Naive thymus-derived CD4-positive, alpha-beta T cell (primary cell): Measurements from ENCODE around the gene TP73. TPM values are rescaled to one million over a fixed set of nuclear protein-coding genes. Genes with fewer than 3 reads are reported as not detected.

Source experiments
- ATAC-seq: fragments of 150-1000 bp; cut with Tn5 transposase; 2 replicates; pipeline ENCODE4 v1.10.0; 2021; ENCODE audit warnings: mild to moderate bottlenecking, moderate library complexity
- CTCF ChIA-PET: fragments of 350-600 bp; sonication (Branson Sonifier 250); formaldehyde crosslinking; loops from one replicate; lab custom pipeline; 2021; ENCODE audit warnings: antibody characterized with exemption; lab: Charles Lee
- POLR2A ChIA-PET: fragments of 350-600 bp; sonication (Branson Sonifier 250); formaldehyde crosslinking; loops from one replicate; lab custom pipeline; 2021; ENCODE audit warnings: antibody characterized with exemption, inconsistent platforms; lab: Charles Lee
- DNase-seq, 9 donors: peaks; one replicate each; pipeline versions ENCODE4 v3.0.0 to v3.0.0-alpha.2; 2020 to 2022; ENCODE audit warnings: mixed read lengths in 1 of 9
- H3K27ac ChIP-seq: one replicate; pipeline ENCODE4 v1.7.0; 2013; ENCODE audit warnings: mild to moderate bottlenecking, low read depth, low read length, moderate library complexity
- H3K27me3 ChIP-seq, 2 donors: one replicate each; pipeline ENCODE4 v1.7.0; 2013; ENCODE audit warnings: low read length in 2 of 2, mild to moderate bottlenecking in 2 of 2, moderate library complexity in 2 of 2; ENCODE audit not compliant: control insufficient read depth in 2 of 2, insufficient read depth in 2 of 2
- H3K36me3 ChIP-seq, 3 experiments: 1 replicate in 2 of 3; 2 replicates in 1 of 3; pipeline ENCODE4 v1.7.0; 2013; ENCODE audit warnings: low read length in 3 of 3, mild to moderate bottlenecking in 3 of 3, moderate library complexity in 1 of 3; ENCODE audit not compliant: insufficient read depth in 3 of 3, control insufficient read depth in 2 of 3
- H3K4me1 ChIP-seq, 2 donors: one replicate each; pipeline ENCODE4 v1.7.0; 2013; ENCODE audit warnings: low read length in 2 of 2, mild to moderate bottlenecking in 2 of 2, moderate library complexity in 1 of 2; ENCODE audit not compliant: control insufficient read depth in 2 of 2, insufficient read depth in 2 of 2
- H3K4me3 ChIP-seq: 2 replicates; pipeline ENCODE4 v1.7.0; 2013; ENCODE audit warnings: mild to moderate bottlenecking, low read length
- H3K9me3 ChIP-seq, 3 experiments: 1 replicate in 2 of 3; 2 replicates in 1 of 3; pipeline ENCODE4 v1.7.0; 2013; ENCODE audit warnings: low read length in 3 of 3; ENCODE audit not compliant: control insufficient read depth in 2 of 3
- H3K27ac Mint-ChIP-seq, 9 donors: one replicate each; pipeline ENCODE4 v1.8.0; 2020 to 2022; ENCODE audit warnings: mixed read lengths in 9 of 9, mild to moderate bottlenecking in 8 of 9, moderate library complexity in 5 of 9, inconsistent platforms in 2 of 9
- H3K27me3 Mint-ChIP-seq, 5 donors: one replicate each; pipeline ENCODE4 v1.8.0; 2021 to 2022; ENCODE audit warnings: mixed read lengths in 5 of 5, mild to moderate bottlenecking in 1 of 5
- H3K36me3 Mint-ChIP-seq, 5 donors: one replicate each; pipeline ENCODE4 v1.8.0; 2020 to 2022; ENCODE audit warnings: mixed read lengths in 5 of 5, mild to moderate bottlenecking in 3 of 5, inconsistent platforms in 1 of 5
- H3K4me1 Mint-ChIP-seq, 7 donors: one replicate each; pipeline ENCODE4 v1.8.0; 2020 to 2022; ENCODE audit warnings: mixed read lengths in 7 of 7, mild to moderate bottlenecking in 3 of 7, inconsistent platforms in 1 of 7
- H3K4me3 Mint-ChIP-seq, 10 donors: one replicate each; pipeline ENCODE4 v1.8.0; 2020 to 2022; ENCODE audit warnings: mild to moderate bottlenecking in 10 of 10, mixed read lengths in 10 of 10, moderate library complexity in 6 of 10, inconsistent platforms in 2 of 10
- H3K9me3 Mint-ChIP-seq, 11 donors: one replicate each; pipeline ENCODE4 v1.8.0; 2020 to 2022; ENCODE audit warnings: mixed read lengths in 11 of 11, mild to moderate bottlenecking in 4 of 11, inconsistent platforms in 1 of 11, moderate library complexity in 1 of 11
- intact Hi-C, 2 donors: fragments of 100-400 bp; cut with micrococcal nuclease; formaldehyde crosslinking; loops; one replicate each; pipeline ENCODE4 v1.15.1; 2023
- polyA plus RNA-seq, 2 donors: library from polyadenylated mRNA; unstranded; fragments of 300-500 nt; fragmentation: Illumina TruSeq; gene quantifications; one replicate each; pipeline ENCODE4 v1.2.3, GENCODE V29; 2021
- total RNA-seq, 6 experiments: library from RNA in 5 of 6; stranded (reverse) in 5 of 6; gene quantifications; 1 replicate in 5 of 6; 2 replicates in 1 of 6; pipeline ENCODE4 v1.2.3 and lab custom pipeline; 2021 to 2026

Gene TP73
- total and polyA plus RNA-seq, 7 experiments from 2014 or later, result 0.03 to 2.4 (median 0.15) TPM; not detected in 2

GRCh38 chr1:3692598-3692997 is 40.3 kb downstream of the TP73 start:
- Mint-ChIP-seq H3K4me1 (peaks cover 0 to 11% (median 0%) of the 10 kb centered on the region in 7 donors), H3K9me3 (no peaks in the 10 kb centered on the region), H3K27ac (no peak overlapping the region), H3K36me3 (peaks cover 0 to 1% (median 0%) of the 10 kb centered on the region in 5 donors), H3K4me3 (no peak overlapping the region), H3K27me3 (peaks cover 0 to 13% (median 4%) of the 10 kb centered on the region in 5 donors)
- Histone ChIP-seq H3K4me1 (no peaks in the 10 kb centered on the region), H3K4me3 (no peak overlapping the region), H3K27ac (no peak overlapping the region), H3K36me3 (no peaks in the 10 kb centered on the region), H3K9me3 (no peaks in the 10 kb centered on the region), H3K27me3 (no peaks in the 10 kb centered on the region)
- POLR2A ChIA-PET, result no interaction called here
- intact Hi-C loops, result no loop called here
- CTCF ChIA-PET, result no interaction called here
- DNase-seq (no peak), ATAC-seq (no peak)

GRCh38 chr1:3693321-3693720 is 41.0 kb downstream of the TP73 start:
- Histone ChIP-seq H3K36me3 (no peaks in the 10 kb centered on the region), H3K27me3 (no peaks in the 10 kb centered on the region), H3K9me3 (no peaks in the 10 kb centered on the region), H3K4me1 (no peaks in the 10 kb centered on the region), H3K27ac (no peak overlapping the region), H3K4me3 (no peak overlapping the region)
- intact Hi-C loops, result no loop called here
- CTCF ChIA-PET, result no interaction called here
- DNase-seq, result no peak
- Mint-ChIP-seq H3K36me3 (peaks cover 0 to 1% (median 0%) of the 10 kb centered on the region in 5 donors), H3K4me1 (peaks cover 0 to 11% (median 0%) of the 10 kb centered on the region in 7 donors), H3K9me3 (no peaks in the 10 kb centered on the region), H3K27ac (no peak overlapping the region), H3K4me3 (no peak overlapping the region), H3K27me3 (peaks cover 0 to 16% (median 4%) of the 10 kb centered on the region in 5 donors)
- no peak for ATAC-seq
- POLR2A ChIA-PET, result no interaction called here

GRCh38 chr1:3695326-3696217 is 43.3 kb downstream of the TP73 start:
- ChIA-PET CTCF (interaction anchor here (1.2 to 1.7 kb wide), 3 partner anchors 25 to 32 kb away, joined by 6 read pairs; no protein-coding TSS in a partner anchor), POLR2A (no interaction called here)
- ATAC-seq (peak; percentile 73), DNase-seq (peak in 6 of 9 donors; percentile 20 to 37 (median 30))
- Mint-ChIP-seq H3K9me3 (no peaks in the 10 kb centered on the region), H3K36me3 (peaks cover 0 to 1% (median 0%) of the 10 kb centered on the region in 5 donors), H3K27ac (no peak overlapping the region), H3K4me1 (peaks cover 0 to 11% (median 0%) of the 10 kb centered on the region in 7 donors), H3K4me3 (peak overlapping the region in 7 of 10 donors; percentile 34 to 67 (median 54)), H3K27me3 (peaks cover 0 to 19% (median 4%) of the 10 kb centered on the region in 5 donors)
- H3K9me3 ChIP-seq, result no peaks in the 10 kb centered on the region
- no peaks in the 10 kb centered on the region for H3K36me3 ChIP-seq
- no peaks in the 10 kb centered on the region for H3K4me1 ChIP-seq
- H3K27me3 ChIP-seq, result no peaks in the 10 kb centered on the region
- intact Hi-C loops, result loop anchor here in 1 of 2 donors (1.0 kb wide), 1 partner anchor 29 kb away; no protein-coding TSS in a partner anchor
- no peak overlapping the region for H3K27ac ChIP-seq
- no peak overlapping the region for H3K4me3 ChIP-seq

- no peaks in the 10 kb centered on the region for H3K4me1 ChIP-seq
- Mint-ChIP-seq H3K4me3 (no peak overlapping the region), H3K9me3 (no peaks in the 10 kb centered on the region), H3K27ac (no peak overlapping the region), H3K27me3 (peaks cover 0 to 19% (median 4%) of the 10 kb centered on the region in 5 donors), H3K36me3 (peaks cover 0 to 1% (median 0%) of the 10 kb centered on the region in 5 donors), H3K4me1 (peaks cover 0 to 11% (median 0%) of the 10 kb centered on the region in 7 donors)
- no peak for DNase-seq
- no peak overlapping the region for H3K27ac ChIP-seq
- H3K27me3 ChIP-seq, result no peaks in the 10 kb centered on the region
- H3K4me3 ChIP-seq, result no peak overlapping the region
- no peak for ATAC-seq
- intact Hi-C loops, result no loop called here
- CTCF ChIA-PET, result interaction anchor here (1.7 kb wide), 1 partner anchor 24 kb away, joined by 6 read pairs; no protein-coding TSS in a partner anchor
- H3K36me3 ChIP-seq, result no peaks in the 10 kb centered on the region
- POLR2A ChIA-PET, result no interaction called here
- no peaks in the 10 kb centered on the region for H3K9me3 ChIP-seq
Observed at GRCh38 chr1:3696689-3697088, 44.4 kb downstream of the TP73 start.

- Histone ChIP-seq H3K4me1 (no peaks in the 10 kb centered on the region), H3K27me3 (no peaks in the 10 kb centered on the region), H3K36me3 (no peaks in the 10 kb centered on the region), H3K27ac (no peak overlapping the region), H3K9me3 (no peaks in the 10 kb centered on the region), H3K4me3 (no peak overlapping the region)
- Mint-ChIP-seq H3K9me3 (no peaks in the 10 kb centered on the region), H3K4me3 (no peak overlapping the region), H3K27ac (no peak overlapping the region), H3K27me3 (peaks cover 0 to 19% (median 4%) of the 10 kb centered on the region in 5 donors), H3K36me3 (no peaks in the 10 kb centered on the region), H3K4me1 (peaks cover 0 to 11% (median 0%) of the 10 kb centered on the region in 7 donors)
- POLR2A ChIA-PET, result no interaction called here
- intact Hi-C loops, result no loop called here
- ATAC-seq (no peak), DNase-seq (no peak)
- CTCF ChIA-PET, result no interaction called here
Observed at GRCh38 chr1:3697104-3697503, 44.8 kb downstream of the TP73 start.

GRCh38 chr1:3697810-3698209 is 45.5 kb downstream of the TP73 start:
- CTCF ChIA-PET, result no interaction called here
- no peaks in the 10 kb centered on the region for H3K9me3 Mint-ChIP-seq
- intact Hi-C loops, result no loop called here
- Histone ChIP-seq H3K27ac (no peak overlapping the region), H3K36me3 (no peaks in the 10 kb centered on the region), H3K9me3 (no peaks in the 10 kb centered on the region), H3K4me3 (no peak overlapping the region), H3K27me3 (no peaks in the 10 kb centered on the region), H3K4me1 (no peaks in the 10 kb centered on the region)
- no peak for ATAC-seq
- DNase-seq, result no peak
- POLR2A ChIA-PET, result no interaction called here
- H3K27ac Mint-ChIP-seq, result no peak overlapping the region
- peaks cover 0 to 19% (median 4%) of the 10 kb centered on the region in 5 donors for H3K27me3 Mint-ChIP-seq
- no peaks in the 10 kb centered on the region for H3K36me3 Mint-ChIP-seq
- H3K4me1 Mint-ChIP-seq, result peaks cover 0 to 11% (median 0%) of the 10 kb centered on the region in 7 donors
- H3K4me3 Mint-ChIP-seq, result no peak overlapping the region
